ENCODE data around the gene NAALADL2.

DNA sequence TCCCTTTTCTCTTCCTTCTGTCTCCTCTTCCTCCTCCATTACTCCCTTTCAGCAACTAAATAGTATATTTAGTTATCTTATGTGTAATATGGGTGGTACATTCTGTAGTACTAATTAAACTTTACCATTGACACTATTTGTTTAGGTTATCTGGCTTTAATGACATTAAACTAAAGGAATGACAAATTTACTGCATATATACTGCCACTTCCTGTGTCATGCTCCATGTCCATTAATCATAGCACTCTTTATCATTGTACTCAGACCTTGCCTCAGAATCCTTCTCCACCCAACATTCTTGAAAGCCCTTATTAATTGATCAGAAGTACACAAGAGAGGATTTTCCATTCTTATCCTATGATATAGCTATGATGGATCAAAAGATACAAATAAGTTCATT is 244.2 kb downstream of the NAALADL2 start:
- TF ChIP-seq, protein P1, sequence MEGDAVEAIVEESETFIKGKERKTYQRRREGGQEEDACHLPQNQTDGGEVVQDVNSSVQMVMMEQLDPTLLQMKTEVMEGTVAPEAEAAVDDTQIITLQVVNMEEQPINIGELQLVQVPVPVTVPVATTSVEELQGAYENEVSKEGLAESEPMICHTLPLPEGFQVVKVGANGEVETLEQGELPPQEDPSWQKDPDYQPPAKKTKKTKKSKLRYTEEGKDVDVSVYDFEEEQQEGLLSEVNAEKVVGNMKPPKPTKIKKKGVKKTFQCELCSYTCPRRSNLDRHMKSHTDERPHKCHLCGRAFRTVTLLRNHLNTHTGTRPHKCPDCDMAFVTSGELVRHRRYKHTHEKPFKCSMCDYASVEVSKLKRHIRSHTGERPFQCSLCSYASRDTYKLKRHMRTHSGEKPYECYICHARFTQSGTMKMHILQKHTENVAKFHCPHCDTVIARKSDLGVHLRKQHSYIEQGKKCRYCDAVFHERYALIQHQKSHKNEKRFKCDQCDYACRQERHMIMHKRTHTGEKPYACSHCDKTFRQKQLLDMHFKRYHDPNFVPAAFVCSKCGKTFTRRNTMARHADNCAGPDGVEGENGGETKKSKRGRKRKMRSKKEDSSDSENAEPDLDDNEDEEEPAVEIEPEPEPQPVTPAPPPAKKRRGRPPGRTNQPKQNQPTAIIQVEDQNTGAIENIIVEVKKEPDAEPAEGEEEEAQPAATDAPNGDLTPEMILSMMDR (conservative IDR thresholded peaks at IDR 0.05 in 1 of 2, IDR thresholded peaks at IDR 0.05 in 1 of 2; ENCODE audit: extremely low read depth in 1 of 2, insufficient read depth in 1 of 2, low read depth in 1 of 2, low read length in 2 of 2) = no peak
- no peak for TF ChIP-seq EZH2 (IDR thresholded peaks at IDR 0.05; ENCODE audit: borderline replicate concordance, low read length)

Measured in mammary epithelial cell (primary cell).